ENCODE results near the gene TBC1D9.
A peak's percentile ranks its signal among the peaks of the same experiment; 100 is the strongest.
"Not testable (repeated sequence)": the region's sequence is repeated elsewhere in the genome, so short reads cannot be mapped to it uniquely, and the experiment has no call there.

Gene TBC1D9

GRCh38 chr4:140752291-140753068, 3.7 kb downstream of the TBC1D9 start:
- DNase-seq = no peak

DNA sequence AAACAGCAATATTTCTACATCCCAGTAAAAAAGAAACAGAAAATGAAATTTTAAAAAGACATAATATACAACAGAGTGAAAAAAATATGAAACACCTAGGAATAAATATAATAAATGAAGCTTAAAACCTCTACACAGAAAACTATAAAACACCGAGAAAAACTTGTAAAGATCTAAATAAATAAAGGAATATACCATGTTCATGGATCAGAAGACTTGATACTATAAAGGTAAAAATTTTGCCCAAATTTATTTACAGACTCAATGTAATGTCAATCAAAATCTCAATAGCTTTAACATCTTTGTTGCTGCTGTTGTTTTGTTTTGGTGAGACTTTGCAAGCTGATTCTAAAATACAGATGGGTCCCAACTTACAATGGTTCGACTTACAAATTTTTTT, 5.7 kb downstream of the TBC1D9 start:
- no peak for DNase-seq

GRCh38 chr4:140748171-140748570, 8.0 kb downstream of the TBC1D9 start:
- DNase-seq = no peak

- DNase-seq = not testable (repeated sequence)
These were observed 9.6 kb downstream of the TBC1D9 start for GRCh38 chr4:140746546-140746945.

DNA sequence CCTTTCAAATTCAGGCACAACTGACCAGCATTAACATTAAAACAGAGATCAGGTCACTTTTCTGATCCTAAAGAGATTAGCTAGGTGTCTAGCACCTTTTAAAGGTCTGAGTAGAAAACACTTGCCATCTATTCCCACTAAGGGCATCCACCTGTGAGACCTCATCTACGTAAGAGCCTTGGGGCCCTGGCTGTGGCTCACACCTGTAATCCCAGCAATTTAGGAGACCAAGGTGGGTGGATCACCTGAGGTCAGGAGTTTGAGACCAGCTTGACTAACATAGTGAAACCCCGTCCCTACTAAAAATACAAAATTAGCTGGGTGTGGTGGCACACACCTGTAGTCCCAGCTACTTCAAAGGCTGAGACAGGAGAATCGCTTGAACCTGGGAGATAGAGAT, 11.8 kb downstream of the TBC1D9 start:
- no peak for DNase-seq

DNA sequence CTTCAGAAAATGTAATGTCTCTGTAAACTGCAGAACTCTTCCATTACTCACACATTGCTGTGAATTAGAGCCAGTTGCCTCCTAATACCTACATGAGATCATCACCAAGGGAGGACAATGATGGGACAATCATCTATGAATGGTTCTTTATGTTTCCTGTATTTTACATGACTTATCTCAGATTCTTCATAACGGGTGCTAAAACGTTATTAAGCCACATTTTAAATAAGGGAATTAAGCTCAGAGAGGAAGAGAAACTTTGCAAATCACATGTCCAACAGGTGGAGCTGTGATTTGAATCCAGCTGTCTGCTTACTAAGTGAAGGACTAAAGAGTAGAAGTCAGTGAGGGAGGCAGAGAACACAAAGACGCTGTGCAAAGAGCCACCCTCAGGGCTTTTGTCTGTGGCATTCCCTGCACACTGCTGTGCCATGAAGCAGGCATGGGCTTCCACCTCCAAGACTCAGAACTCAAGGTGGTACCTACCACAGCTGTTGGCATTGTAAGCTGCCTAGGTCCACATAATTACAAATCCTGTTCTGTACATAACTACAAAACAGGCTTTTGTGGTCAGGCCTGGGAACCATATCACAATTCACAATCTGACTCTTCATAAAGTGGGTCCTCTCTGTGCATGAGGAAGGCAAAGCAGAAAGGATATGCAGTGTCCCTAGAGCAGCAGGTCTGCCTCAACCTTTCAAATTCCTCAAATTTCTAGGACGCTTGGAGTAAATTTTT, 12.8 kb downstream of the TBC1D9 start:
- DNase-seq = peak; percentile 27

GRCh38 chr4:140742838-140743193, 13.4 kb downstream of the TBC1D9 start:
- DNase-seq = no peak

- no peak for DNase-seq
These were observed 15.1 kb downstream of the TBC1D9 start for GRCh38 chr4:140740906-140741670.

DNA sequence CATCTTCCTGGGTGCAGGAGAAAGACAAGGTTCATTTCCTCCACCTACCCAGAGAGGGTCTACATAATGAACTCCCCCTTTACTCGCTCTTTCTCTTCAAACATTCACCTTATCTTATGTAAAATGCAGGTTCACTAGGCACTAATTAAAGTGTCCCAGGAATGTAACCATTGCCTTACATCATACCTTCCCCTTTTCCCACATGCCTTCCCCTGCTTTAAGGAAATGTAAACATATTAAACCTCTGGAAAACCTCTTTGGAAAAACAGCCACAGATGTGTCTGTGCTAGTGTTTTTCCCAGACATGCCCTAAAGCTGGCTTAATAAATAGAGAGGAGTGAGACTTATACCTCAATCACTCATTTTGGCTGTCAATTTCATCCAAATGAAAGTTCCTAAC, 15.8 kb downstream of the TBC1D9 start:
- no peak for DNase-seq

DNA sequence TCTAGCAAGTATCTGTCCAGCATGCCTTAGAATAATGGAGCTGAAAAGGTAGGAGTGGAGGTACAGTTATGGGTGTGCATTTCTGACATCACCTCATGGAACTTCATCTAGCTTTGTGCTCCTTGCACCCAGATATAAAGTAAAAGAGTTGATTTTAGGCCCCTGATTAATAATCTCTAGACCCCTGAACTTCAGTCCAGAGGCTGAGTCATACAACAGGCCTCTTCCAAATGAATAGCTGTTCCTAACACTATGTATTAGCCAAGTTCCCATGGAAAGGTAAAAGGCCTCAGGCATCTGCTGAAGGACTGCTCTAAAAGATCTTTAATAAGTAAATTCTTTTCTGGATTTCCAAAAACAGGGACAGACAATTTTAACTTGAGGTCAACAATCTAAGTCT, 16.2 kb downstream of the TBC1D9 start:
- no peak for DNase-seq

- DNase-seq = no peak
These were observed 18.0 kb downstream of the TBC1D9 start for GRCh38 chr4:140738139-140738538.

DNA sequence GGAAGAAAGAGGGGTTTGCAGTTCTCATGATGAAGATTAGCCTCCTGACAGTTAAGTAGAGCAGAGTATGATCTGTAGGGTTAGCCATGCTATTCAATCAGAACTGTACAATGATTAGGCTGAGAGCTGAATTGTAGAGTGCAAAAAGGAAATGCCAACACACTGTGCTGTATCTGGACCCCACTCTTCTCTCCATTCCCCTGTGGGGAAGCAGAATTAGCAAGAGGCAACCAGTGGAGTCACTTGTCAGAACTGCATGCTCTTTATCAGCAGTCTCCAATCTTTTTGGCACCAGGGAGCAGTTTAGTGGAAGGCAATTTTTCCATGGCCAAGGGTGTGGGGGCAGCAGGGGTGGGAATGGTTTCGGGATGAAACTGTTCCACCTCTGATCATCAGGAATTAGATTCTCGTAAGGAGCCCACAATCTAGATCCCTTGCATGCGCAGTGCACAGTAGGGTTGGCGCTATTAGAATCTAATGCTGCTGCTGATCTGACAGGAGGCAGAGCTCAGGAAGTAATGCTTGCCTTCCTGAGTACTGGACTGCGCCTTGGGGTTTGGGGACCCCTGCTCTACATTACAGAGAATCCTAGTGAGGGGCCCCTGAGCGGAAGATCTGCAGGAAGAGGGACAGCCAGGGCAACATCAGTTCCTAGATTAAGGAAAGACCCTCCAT, 19.4 kb downstream of the TBC1D9 start:
- no peak for DNase-seq

DNA sequence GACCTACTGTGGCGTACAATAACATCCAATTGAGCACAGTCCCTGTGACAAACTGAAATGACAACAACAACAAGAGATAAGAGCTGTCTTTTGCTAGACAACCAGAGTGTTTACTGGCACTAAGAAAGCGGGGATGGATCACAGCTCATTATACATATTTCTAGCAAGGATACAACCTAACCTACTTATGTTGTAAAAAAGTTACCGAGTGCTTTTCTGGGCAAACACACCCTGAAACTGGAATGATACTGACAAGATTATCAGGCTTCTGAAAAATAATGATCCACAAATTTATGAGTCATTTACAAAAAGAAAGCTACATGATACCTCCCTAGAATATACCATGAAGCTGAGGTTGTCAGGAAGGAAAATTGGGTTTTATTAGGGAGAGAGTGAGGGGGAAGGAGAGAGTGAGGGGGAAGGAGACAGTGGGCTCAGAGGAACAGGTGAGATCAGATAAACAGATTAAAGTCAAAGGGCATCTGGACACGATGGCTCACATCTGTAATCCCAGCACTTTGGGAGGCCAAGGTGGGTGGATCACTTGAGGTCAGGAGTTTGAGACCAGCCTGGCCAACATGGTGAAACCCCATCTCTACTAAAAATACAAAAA, 20.3 kb downstream of the TBC1D9 start:
- DNase-seq = no peak

- DNase-seq = no peak
These were observed 20.9 kb downstream of the TBC1D9 start for GRCh38 chr4:140735317-140735716.

DNA sequence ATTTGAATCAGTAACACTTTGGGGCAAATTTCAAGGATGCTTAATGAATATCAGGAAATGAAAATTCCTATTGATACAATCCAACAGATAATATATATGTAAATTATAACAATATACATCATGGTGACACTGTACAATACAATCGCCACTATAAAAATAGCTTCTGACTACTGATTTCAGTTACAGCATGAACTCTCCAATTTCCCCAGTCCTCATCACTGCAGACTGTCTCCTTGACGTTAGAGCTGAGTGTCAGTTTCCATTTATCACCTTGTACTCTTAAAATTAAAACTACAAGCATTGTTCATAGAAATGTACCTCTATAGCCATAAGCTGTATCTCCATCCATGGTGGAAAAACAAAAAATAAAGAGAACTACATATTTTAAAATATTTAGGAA, 23.4 kb downstream of the TBC1D9 start:
- DNase-seq = no peak

DNA sequence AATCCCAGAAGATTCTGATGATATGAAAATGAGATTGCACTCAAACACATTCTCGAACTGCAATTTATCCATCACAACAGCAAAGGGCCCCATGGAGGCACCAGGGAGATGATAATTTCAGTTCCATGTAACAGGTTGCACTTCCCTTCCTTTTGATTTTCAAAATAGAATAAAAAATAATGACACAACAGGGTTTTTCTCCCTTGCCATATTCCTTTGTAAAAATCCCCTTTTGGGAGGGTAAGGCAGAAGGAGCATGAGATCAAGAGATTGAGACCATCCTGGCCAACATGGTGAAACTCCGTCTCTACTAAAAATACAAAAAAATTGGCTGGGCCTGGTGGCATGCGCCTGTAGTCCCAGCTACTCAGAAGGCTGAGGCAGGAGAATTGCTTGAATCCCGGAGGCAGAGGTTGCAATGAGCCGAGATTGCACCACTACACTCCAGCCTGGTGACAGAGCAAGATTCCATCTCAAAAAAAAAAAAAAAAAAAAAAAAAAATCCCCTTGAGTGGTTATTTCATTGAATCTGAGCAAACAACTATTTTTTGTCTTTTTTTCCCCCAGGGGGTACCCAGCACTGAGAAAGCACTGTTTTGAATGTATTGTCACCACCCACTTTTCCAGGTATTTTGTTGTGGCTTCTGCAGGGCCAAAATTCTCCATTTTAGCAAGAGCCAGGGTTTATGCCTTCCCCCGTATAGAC, 26.7 kb downstream of the TBC1D9 start:
- DNase-seq = no peak

DNA sequence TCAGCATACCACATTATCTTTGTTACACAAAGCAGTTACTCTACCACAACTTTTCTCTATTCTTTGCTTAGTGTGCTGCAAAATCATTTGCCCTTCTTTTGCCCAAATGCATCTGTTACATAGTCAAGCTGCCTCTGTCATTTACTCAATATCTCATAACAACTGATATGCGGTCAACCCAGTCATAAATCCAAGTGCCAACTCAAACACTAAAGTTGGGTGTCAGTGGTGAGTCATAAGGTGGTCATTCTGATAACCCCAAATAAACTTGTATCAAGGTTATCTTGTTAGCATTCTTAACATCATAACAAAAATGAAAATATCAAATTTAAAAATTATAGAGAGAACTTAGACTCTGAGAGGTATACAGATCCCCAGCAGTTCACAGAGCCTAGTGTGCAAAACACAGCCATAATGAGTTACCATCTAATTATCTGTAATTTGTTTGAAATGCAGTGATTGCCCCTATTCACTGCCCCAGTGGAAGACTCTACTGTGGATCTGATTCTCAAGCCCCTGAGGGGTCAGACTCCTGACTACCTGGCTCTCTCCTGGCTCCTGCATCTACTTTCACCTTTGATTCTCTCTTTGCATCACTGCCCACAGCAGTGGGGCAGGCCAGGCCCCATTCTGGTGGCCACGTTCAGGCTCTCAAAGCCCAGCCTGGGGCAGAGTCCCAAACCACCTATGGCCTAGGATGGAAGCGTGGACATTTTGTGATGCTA, 29.2 kb downstream of the TBC1D9 start:
- no peak for DNase-seq

- DNase-seq = no peak
These were observed 30.6 kb downstream of the TBC1D9 start for GRCh38 chr4:140725556-140725955.

DNA sequence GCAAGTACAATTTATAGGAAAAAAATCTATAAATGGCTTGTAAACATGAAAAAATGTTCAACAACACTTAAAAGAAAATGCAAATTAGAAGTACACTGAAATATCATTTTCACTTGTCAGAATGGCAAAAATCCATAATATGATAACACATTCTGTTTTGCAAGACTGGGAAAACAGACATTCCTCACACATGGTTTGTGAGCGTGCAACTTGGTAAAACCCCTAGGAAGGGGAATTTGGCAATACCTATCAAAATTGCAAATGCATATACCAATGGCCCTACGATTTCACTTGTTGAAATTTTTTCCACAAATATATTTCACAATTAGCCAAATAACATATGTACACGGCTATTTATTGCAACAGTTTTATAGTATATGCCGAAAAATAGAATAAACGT, 31.4 kb downstream of the TBC1D9 start:
- no peak for DNase-seq

GRCh38 chr4:140720387-140721304, 35.5 kb downstream of the TBC1D9 start:
- DNase-seq = no peak
